OCI-LY1 (cell line): ENCODE results near the gene RNASEH2B.

Experiments used
- H2AFZ ChIP-seq: fragments of 200-600 bp; sonication (generic), shearing (Covaris generic); 2 replicates; pipeline ENCODE4 v1.6.0; 2014; ENCODE audit warnings: antibody characterized with exemption, mild to moderate bottlenecking, low read length
- H3F3A ChIP-seq: fragments of 200-600 bp; sonication (generic), shearing (Covaris generic); 2 replicates; pipeline ENCODE4 v1.6.0; 2014; ENCODE audit warnings: mild to moderate bottlenecking, antibody characterized with exemption, low read length, moderate library complexity; ENCODE audit not compliant: insufficient read depth
- H3K27ac ChIP-seq: fragments of 200-600 bp; sonication (generic); 2 replicates; pipeline ENCODE4 v1.5.1; 2014; ENCODE audit warnings: low read length, mixed run types, mild to moderate bottlenecking, low read depth; ENCODE audit not compliant: poor library complexity, severe bottlenecking
- H3K27me3 ChIP-seq: fragments of 200-600 bp; sonication (generic); 2 replicates; pipeline ENCODE4 v1.6.0; 2014; ENCODE audit warnings: antibody characterized with exemption, mild to moderate bottlenecking, low read length, moderate library complexity; ENCODE audit not compliant: insufficient read depth
- H3K36me3 ChIP-seq: fragments of 200-600 bp; sonication (generic); 2 replicates; pipeline ENCODE4 v1.6.1; 2014; ENCODE audit warnings: mild to moderate bottlenecking, antibody characterized with exemption, low read length, moderate library complexity, mixed read lengths; ENCODE audit not compliant: insufficient read depth
- H3K4me1 ChIP-seq: fragments of 200-600 bp; sonication (generic); 2 replicates; pipeline ENCODE4 v1.5.1; 2014; ENCODE audit warnings: mild to moderate bottlenecking, low read length, moderate library complexity; ENCODE audit not compliant: insufficient read depth, severe bottlenecking
- H3K4me2 ChIP-seq: fragments of 200-600 bp; sonication (generic), shearing (Covaris generic); 2 replicates; pipeline ENCODE4 v1.6.1; 2014; ENCODE audit warnings: low read length
- H3K4me3 ChIP-seq: fragments of 200-600 bp; sonication (generic); 2 replicates; pipeline ENCODE4 v1.5.1; 2014; ENCODE audit warnings: low read length, low read depth, mild to moderate bottlenecking, mixed read lengths; ENCODE audit not compliant: poor library complexity, severe bottlenecking
- H3K79me2 ChIP-seq: fragments of 200-600 bp; shearing (Covaris generic); 2 replicates; pipeline ENCODE4 v1.6.1; 2016; ENCODE audit warnings: mixed run types, low read length, mixed read lengths; ENCODE audit not compliant: insufficient read depth
- H3K9ac ChIP-seq: fragments of 200-600 bp; sonication (generic), shearing (Covaris generic); 2 replicates; pipeline ENCODE4 v1.6.1; 2014; ENCODE audit warnings: mild to moderate bottlenecking, low read length, mixed read lengths
- H3K9me2 ChIP-seq: fragments of 200-600 bp; sonication (generic), shearing (Covaris generic); 2 replicates; pipeline ENCODE4 v1.6.1; 2014; ENCODE audit warnings: low read depth, mild to moderate bottlenecking, low read length, mixed read lengths
- H3K9me3 ChIP-seq: fragments of 200-600 bp; shearing (Covaris generic); 2 replicates; pipeline ENCODE4 v1.6.1; 2014; ENCODE audit warnings: low read length, mixed read lengths
- H4K20me1 ChIP-seq: fragments of 200-600 bp; sonication (generic), shearing (Covaris generic); 2 replicates; pipeline ENCODE4 v1.6.0; 2016; ENCODE audit warnings: mild to moderate bottlenecking, low read length; ENCODE audit not compliant: insufficient read depth
- CTCF ChIP-seq: fragments of 200-600 bp; sonication (generic), shearing (Covaris generic); IDR thresholded peaks from 2 replicates; pipeline ENCODE4 v1.5.1; 2017; ENCODE audit warnings: mild to moderate bottlenecking, antibody characterized with exemption, low read length, moderate library complexity, mixed read lengths
- EZH2 ChIP-seq: fragments of 200-600 bp; sonication (generic), shearing (Covaris generic); IDR thresholded peaks from 2 replicates; pipeline ENCODE4 v1.8.0; 2017; ENCODE audit warnings: borderline replicate concordance, mixed run types, mild to moderate bottlenecking, antibody characterized with exemption, low read length, moderate library complexity, mixed read lengths

The RNASEH2B gene

GRCh38 chr13:50914176-50914700 lies 4.6 kb downstream of the RNASEH2B start:
- Histone ChIP-seq H3K79me2 (peaks cover 81% of the 10 kb centered on the region), H3K4me3 (peak overlapping the region; percentile 26), H3K9ac (peak overlapping the region; percentile 58), H3K36me3 (0 out of 2 replicates have a peak, but pooled peaks cover 4% of the 10 kb centered on the region), H3K4me2 (peak overlapping the region; percentile 67), H3K9me3 (no peaks in the 10 kb centered on the region), H3K27me3 (no peaks in the 10 kb centered on the region), H3F3A (no peaks in the 10 kb centered on the region), H4K20me1 (no peaks in the 10 kb centered on the region), H3K27ac (peak overlapping the region; percentile 78), H3K9me2 (no peaks in the 10 kb centered on the region), H3K4me1 (peaks cover 73% of the 10 kb centered on the region), H2AFZ (no peak overlapping the region)
- TF ChIP-seq EZH2 (no peak), CTCF (no peak)

GRCh38 chr13:50914848-50915247 lies 5.3 kb downstream of the RNASEH2B start:
- TF ChIP-seq CTCF: no peak
- no peak for TF ChIP-seq EZH2
- no peak overlapping the region for H2AFZ ChIP-seq
- peak overlapping the region; percentile 26 for H3K4me3 ChIP-seq
- H3K9ac ChIP-seq: peak overlapping the region; percentile 58
- peaks cover 87% of the 10 kb centered on the region for H3K79me2 ChIP-seq
- peak overlapping the region; percentile 67 for H3K4me2 ChIP-seq
- H3K4me1 ChIP-seq: peaks cover 71% of the 10 kb centered on the region
- H3K27ac ChIP-seq: peak overlapping the region; percentile 78
- no peaks in the 10 kb centered on the region for H3K9me3 ChIP-seq
- no peaks in the 10 kb centered on the region for H3K9me2 ChIP-seq
- no peaks in the 10 kb centered on the region for H3F3A ChIP-seq
- no peaks in the 10 kb centered on the region for H4K20me1 ChIP-seq
- H3K27me3 ChIP-seq: no peaks in the 10 kb centered on the region
- H3K36me3 ChIP-seq: 0 out of 2 replicates have a peak, but pooled peaks cover 4% of the 10 kb centered on the region

- peaks cover 89% of the 10 kb centered on the region for H3K79me2 ChIP-seq
- H3F3A ChIP-seq: no peaks in the 10 kb centered on the region
- peak overlapping the region; percentile 78 for H3K27ac ChIP-seq
- no peaks in the 10 kb centered on the region for H3K27me3 ChIP-seq
- peaks cover 4% of the 10 kb centered on the region; the same call in 1 of the 2 replicates for H3K9me3 ChIP-seq
- no peaks in the 10 kb centered on the region for H4K20me1 ChIP-seq
- H2AFZ ChIP-seq: no peak overlapping the region
- H3K36me3 ChIP-seq: 0 out of 2 replicates have a peak, but pooled peaks cover 4% of the 10 kb centered on the region
- no peaks in the 10 kb centered on the region for H3K9me2 ChIP-seq
- peak overlapping the region; percentile 67 for H3K4me2 ChIP-seq
- TF ChIP-seq EZH2 (no peak), CTCF (peak; percentile 28; the same call in 1 of the 2 replicates)
- H3K9ac ChIP-seq: peak overlapping the region; percentile 58
- H3K4me1 ChIP-seq: peaks cover 70% of the 10 kb centered on the region
- H3K4me3 ChIP-seq: peak overlapping the region; percentile 26
Observed at GRCh38 chr13:50915565-50915964, 6.0 kb downstream of the RNASEH2B start.
